ENCODE data around the gene PAQR6.

DNA sequence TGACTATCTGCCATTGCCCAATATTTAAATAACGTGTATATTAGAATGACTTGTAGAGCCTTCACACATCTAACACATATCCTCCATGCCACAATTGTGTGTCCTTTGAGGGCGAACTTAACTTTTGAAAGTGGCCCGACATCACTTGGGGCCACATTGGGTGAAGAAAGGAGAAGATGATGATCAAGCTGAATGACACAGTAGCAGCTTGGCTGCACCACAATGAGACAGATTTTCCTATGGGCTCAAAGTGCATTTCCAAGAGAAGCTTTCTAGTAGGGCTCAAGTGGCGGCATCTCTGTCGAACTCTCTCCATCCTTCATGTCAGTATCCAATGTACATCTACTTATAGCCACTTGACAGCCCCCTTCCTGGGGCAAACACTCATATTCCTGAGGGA is 9.6 kb downstream of the PAQR6 start:
- TF ChIP-seq POLR2A (IDR thresholded peaks at IDR 0.05; ENCODE audit: low read length) (no peak), GATA1 (IDR thresholded peaks at IDR 0.05; ENCODE audit: low read depth, low read length) (no peak)

Data from erythroblast (primary cell).